GM12801 (cell line): ENCODE measurements around the gene OSBPL10.

Experiments used
- TF ChIP-seq, protein P1 (sequence below): IDR thresholded peaks from one replicate; pipeline ENCODE4 v1.5.1; 2011; ENCODE audit warnings: control low read depth; ENCODE audit not compliant: insufficient read length; ENCODE audit errors: extremely low read depth

Gene OSBPL10

DNA sequence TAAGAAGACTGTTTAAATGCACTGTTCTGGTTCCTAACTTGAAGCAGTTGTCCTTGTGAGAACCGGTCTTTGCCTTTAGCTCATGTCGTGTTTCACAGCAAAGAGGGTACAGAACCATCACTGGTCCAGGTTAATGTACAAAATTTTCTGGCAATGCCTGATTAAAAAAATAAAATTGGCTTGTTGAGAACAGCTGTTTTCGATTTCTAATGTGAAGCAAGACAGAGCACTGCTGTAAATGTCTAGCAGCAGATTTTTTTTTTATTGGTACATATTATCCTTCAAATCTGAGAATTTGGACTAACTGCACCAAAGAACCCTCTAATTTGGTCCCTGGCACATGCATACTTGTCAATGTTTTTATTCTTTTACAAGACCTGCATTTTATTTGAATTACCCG lies 345.0 kb downstream of the OSBPL10 start:
- TF ChIP-seq, protein P1, sequence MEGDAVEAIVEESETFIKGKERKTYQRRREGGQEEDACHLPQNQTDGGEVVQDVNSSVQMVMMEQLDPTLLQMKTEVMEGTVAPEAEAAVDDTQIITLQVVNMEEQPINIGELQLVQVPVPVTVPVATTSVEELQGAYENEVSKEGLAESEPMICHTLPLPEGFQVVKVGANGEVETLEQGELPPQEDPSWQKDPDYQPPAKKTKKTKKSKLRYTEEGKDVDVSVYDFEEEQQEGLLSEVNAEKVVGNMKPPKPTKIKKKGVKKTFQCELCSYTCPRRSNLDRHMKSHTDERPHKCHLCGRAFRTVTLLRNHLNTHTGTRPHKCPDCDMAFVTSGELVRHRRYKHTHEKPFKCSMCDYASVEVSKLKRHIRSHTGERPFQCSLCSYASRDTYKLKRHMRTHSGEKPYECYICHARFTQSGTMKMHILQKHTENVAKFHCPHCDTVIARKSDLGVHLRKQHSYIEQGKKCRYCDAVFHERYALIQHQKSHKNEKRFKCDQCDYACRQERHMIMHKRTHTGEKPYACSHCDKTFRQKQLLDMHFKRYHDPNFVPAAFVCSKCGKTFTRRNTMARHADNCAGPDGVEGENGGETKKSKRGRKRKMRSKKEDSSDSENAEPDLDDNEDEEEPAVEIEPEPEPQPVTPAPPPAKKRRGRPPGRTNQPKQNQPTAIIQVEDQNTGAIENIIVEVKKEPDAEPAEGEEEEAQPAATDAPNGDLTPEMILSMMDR: no peak

DNA sequence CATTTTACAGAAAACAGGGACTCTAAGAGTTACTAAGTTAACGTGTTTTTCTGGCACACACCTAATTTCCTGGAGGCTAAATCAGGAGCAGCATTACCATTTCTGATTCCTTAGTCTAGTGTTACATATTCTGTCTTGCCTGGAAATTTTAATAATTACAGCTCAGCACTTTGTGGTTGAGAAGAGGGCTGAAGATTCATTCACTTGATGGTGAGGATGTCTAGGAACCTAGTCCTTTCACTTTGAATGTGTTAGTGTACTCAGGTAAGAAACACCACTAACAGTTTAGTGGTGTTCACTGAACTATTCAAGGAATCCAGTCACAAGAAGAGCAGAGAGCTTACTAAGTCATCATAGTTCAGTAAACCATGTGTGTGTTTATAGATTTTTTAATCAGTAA lies 345.5 kb downstream of the OSBPL10 start:
- TF ChIP-seq, protein P1: no peak

DNA sequence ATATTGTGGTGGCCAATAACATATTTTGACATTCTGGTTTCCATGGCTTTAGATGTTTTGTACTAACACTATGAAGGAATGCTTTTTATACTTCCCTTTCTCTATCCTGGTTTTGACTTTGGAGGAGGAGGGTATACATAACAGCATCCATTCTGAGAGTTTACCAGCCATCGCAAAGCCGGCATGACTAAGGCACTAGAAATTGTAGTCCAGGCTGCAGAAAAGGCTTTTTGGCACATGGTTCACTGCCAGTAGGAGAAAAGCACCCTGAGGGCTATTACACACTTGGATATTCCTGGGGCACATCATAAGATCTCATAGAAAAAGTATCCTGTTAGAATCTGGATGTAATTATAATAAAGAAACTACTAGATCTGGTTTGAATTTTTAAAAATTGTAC lies 346.6 kb downstream of the OSBPL10 start:
- TF ChIP-seq, protein P1: no peak

DNA sequence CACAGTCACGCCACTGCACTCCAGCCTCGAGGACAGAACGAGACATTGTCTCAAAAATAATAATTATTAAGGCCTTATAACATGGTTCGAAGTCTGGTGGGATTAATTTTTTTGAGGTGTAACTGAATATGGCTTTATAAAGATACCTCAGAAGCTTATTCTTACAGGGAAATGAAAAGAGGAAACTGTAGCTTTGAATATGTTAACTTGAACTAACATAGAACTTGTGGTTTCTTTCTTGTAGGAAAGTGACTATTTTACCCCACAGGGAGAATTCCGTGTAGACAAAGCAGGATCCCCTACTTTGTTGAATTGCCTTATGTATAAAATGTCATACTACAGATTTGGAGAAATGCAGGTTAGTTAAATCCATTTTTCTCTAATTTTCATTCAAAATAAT lies 352.0 kb downstream of the OSBPL10 start:
- TF ChIP-seq, protein P1: no peak

DNA sequence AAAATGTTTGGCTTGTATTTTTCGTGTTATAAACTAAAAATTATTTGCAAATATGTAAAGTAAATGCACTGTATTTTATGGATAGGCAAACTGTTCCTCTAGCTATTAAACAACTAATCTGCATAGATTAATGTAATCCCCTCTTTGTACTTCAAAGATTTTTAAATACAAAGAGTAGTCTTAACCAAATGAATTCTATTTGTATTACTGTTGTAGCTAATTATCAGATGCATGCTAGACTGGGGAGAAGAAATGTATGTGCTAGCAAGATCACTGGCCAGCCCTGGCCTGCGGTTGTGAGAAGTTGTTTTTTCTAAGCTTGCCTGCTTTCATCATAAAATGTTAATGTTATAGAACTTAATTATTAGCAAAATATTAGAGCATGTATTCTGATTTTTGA lies 355.7 kb downstream of the OSBPL10 start:
- TF ChIP-seq, protein P1: no peak

DNA sequence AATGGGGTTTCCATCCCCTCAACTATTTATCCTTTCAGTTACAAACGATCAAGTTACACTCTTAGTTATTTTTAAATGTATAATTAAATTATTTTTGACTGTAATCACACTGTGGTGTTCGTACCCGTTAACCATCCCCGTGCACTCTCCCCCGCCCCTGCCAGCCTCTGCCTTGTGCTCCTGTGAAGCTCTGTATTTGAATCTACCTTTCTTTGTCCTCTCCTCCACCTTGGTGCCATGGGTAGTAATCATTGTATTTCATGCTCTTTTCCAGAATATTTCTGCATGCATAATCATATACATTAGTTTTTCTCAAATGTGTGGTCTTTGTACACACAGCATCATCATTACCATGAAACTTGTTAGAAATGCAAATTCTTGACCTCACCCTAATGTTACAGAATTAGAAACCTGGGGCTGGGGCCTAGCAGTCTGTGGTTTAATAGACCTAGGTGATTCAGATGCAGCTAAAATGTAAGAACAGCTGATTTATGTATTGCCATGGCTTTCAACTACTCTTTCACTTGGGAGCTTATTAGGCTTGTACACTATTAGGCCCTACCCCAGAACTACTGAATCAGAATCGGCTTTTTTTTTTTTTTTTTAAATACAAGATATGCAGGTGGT lies 356.9 kb downstream of the OSBPL10 start:
- TF ChIP-seq, protein P1: no peak

DNA sequence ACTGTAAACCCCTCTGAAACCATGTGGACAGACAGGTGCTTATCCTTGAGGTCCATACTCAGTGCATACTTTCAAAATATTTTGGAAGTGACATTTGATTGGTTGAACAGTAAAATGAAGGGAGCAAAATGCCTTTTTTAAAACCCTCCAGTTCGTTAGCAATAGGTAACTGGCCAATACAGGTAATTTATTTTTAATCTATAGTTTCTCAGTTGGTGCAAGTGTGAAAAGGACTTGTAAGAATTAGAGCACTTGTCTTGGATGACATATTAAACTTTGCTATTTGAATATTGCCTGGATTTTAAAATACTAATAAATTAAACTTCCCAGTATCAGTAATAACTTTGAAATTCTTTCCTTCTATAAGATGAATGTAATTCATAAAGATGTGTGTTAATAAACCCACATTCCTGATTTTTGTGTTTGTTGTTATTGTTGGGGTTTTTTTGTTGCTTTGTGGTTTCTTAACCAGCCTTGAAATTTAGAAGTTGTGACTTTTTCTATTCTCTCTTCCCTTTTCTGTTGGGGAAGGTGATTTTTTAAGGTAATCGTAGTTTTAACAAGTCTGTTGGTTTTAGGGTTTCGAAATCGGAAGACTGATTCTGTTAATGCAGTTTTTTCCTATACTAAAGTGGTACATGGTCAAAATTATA lies 358.3 kb downstream of the OSBPL10 start:
- TF ChIP-seq, protein P1: no peak
